GM12801 (cell line): ENCODE measurements around the gene ZBTB5.

Source experiments
- TF ChIP-seq, protein P1 (sequence below): IDR thresholded peaks from one replicate; pipeline ENCODE4 v1.5.1; 2011; ENCODE audit warnings: control low read depth; ENCODE audit not compliant: insufficient read length; ENCODE audit errors: extremely low read depth

ZBTB5 gene

DNA sequence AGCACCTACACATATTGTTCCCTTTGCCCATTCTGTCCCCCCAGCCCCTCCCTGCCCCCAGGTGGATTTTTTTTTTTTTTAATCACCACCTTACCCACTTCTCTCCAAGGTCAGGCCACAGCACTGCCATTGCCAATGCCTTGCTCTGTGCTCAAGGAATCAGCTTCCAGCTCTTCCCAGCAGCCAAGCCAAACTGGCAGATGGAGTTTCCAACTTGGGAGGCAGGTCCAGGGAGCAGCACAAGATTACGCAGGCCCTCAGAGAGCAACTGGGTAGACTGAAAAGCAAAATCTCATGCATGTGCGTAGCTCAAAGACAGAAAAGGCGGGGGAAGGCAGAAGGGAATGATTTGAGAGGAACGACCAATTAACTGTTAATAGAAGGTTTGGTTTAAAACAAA is 27.6 kb downstream of the ZBTB5 start:
- TF ChIP-seq, protein P1, sequence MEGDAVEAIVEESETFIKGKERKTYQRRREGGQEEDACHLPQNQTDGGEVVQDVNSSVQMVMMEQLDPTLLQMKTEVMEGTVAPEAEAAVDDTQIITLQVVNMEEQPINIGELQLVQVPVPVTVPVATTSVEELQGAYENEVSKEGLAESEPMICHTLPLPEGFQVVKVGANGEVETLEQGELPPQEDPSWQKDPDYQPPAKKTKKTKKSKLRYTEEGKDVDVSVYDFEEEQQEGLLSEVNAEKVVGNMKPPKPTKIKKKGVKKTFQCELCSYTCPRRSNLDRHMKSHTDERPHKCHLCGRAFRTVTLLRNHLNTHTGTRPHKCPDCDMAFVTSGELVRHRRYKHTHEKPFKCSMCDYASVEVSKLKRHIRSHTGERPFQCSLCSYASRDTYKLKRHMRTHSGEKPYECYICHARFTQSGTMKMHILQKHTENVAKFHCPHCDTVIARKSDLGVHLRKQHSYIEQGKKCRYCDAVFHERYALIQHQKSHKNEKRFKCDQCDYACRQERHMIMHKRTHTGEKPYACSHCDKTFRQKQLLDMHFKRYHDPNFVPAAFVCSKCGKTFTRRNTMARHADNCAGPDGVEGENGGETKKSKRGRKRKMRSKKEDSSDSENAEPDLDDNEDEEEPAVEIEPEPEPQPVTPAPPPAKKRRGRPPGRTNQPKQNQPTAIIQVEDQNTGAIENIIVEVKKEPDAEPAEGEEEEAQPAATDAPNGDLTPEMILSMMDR = no peak

DNA sequence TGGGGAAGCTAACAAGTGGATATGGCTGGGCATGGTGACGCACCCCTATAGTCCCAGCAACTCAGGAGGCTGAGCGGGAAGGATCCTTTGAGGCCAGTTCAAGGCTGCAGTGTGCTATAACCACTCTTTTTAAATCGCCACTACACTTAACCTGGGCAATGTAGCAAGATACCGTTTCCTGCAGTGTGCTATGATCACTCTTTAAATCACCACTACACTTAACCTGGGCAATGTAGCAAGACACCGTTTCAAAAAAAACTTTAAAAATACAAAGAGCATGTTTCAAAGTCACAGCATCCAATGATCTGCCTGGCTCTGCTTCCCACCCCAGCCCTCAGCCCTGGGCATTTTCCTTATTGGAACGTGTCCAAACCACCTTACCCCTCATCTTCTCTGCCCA is 28.2 kb downstream of the ZBTB5 start:
- TF ChIP-seq, protein P1 = no peak

DNA sequence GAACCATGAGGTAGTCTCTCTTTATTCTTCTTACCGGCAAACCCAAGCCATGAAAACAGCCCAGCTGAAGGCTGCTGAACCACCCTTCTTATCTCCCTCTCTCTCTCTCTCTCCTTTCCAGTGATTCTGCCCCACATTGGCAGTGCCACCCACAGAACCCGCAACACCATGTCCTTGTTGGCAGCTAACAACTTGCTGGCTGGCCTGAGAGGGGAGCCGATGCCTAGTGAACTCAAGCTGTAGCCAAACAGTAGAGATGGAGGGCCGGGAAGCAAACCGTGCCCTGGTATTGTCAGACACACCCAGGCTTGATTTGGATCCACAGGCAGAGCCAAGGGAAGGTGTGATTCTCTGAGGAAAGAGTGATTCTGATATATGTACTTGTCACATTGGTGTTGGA is 28.7 kb downstream of the ZBTB5 start:
- TF ChIP-seq, protein P1 = no peak

DNA sequence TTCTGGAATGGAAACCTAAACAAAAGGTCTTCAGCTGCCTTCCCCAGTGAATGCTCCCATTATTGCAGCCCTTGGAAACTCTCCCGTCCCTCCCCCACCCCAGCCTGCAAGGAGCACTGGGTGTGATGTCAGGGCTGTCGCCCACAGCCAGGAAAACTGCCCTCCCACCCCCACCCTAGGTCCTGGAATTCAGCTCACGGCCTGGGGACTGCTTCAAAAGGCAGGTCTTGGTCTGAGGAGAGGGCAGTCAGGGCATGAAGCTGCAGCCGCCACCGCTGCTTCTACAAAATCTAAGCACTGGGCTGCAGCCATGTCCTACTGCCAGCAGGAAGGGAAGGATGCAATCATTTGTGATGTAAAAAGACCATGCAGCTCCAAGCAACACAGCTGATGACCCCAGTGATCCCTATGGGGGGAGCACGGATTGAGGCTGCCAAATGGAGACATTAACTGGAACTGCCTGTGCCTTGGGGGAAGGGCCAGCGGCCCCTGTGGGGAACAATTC is 31.3 kb downstream of the ZBTB5 start:
- TF ChIP-seq, protein P1 = no peak

DNA sequence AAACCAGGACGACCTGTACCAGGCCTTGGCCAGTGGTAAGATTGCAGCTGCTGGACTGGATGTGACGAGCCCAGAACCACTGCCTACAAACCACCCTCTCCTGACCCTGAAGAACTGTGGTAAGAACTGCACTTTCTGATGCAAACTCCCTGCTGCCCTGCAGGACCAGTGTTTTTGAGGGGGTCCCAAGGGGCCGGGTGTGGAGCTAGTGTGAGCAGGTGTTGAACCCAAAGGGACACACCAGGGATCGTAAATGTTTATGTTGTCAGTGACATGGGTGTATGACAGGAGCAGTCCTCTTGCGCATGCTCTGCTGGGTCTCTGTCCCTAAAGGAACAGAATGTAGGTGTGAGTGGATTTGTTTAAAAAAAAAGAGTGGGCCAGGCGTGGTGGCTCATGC is 33.2 kb downstream of the ZBTB5 start:
- TF ChIP-seq, protein P1 = no peak

DNA sequence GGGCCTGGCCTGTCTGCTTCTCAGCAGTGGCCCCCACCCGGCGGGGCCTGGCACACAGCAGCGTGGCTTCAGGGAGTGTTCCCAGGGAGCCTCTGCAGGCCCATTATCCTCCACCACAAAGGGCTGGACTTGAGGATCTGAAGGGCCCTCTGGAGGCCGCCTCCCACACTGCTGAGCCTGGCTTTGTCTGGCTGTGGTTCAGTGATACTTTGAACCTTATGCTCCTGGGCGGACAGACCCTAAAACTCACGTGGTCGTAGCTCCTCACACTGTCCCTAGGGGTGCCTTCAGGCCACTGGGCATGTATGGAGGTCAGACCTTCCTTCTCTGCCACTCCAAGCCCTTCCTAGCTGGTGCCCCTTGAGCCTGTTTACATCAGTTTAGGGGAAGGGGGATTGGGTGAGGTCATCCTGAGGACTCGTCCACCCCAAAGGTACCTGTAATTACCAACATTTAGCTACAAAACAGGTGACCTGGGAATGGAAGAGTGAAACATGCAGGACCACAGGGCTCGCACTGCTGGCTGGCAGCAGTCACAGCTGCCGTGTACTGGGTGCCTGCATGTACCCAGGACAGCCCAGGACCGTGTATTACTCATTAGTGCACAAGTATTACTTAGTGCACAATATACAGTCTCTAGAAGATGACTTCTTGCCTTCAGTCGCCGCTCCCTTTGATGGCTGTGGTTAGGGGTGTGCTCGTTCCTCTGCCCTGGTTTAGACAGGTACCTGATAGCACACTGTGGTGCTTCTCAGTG is 34.2 kb downstream of the ZBTB5 start:
- TF ChIP-seq, protein P1 = no peak

DNA sequence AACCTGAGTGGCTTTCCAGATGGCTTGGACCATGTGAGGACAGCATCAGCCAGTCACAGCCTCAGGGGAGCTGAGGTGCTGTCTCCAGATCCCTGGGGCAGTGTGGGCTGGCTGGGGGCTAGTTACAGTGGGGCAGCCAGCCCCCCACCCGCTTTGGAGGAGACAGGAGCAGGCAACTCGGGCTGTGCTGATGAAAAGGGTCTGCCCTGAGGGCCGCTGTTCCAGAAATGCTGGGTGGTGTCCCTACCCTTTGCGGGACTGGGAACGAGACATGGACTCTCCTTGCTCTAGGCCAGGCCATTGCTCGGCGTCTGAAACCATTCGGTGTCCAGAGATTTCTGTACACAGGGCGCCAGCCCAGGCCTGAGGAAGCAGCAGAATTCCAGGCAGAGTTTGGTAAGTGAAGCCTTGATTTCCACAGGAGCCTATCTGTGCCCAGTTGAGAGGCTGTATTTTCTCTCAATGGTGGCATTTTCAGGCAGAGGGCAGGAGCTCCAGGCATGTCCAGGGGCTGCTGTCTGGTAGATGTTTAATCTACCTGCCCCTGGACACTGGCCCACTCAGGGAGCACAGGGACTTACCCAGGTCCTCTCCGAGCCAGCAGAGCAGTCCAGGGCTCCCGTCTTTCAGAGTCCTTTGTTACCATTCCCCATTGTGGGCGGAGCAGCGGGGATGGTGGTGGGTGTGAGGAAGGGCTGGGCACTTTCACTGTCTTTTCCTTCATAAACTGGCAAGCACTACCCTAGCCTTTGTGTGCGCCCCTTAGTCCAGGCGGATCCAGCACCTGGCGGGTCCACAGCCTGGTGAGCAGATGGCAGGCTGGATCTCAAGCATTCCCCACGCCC is 35.6 kb downstream of the ZBTB5 start:
- TF ChIP-seq, protein P1 = no peak
